Fibroblast of skin of left quadriceps (primary cell): ENCODE measurements around the gene OPRL1.

Source experiments
- DNase-seq, 2 experiments: peaks; one replicate each; pipeline ENCODE4 v3.0.0-alpha.2; 2013; ENCODE audit warnings: low read depth in 2 of 2

Gene OPRL1

DNA sequence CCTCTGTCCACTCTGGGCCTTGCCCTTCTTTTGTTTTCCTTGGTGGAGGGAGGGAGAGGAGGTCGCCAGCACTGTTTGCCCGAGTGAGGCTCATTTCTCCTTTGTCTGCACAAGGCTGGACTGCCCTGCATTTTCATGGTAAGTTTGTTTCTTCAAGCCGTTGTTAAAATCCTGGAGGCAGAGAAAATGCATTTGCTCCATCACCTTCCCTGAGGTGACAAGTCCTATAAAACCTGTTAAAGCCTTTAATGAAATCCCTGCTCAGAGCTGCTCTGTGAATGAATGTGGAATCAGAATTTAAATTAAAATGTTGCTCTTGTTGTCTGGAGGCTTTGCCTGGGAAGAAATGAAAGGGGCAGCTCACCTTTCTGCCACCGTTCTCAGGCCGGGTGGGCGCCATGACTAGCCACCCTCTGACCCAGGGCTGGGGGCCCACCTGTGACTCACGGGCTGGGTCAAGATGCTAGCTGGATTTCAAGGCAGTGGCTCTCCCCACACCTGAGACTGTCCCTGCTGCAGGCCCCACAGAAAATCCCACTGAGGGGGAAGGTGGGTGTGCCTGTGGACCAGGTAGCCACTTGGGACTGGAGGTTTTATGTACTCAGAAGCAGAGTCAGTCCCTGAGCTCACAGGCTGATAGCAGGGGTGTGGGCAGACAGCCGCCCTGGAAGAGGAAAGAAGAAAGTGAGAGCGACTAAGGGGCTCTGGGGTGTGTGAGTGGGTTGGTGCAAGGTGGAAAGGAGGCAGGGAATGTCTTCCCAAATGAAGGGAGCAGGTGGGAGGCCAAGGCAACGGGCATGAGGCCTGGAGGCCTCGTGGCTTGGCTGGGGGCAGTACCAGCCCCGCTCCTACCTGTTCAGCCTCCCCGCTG is 60.4 kb downstream of the OPRL1 start:
- no peak for DNase-seq

DNA sequence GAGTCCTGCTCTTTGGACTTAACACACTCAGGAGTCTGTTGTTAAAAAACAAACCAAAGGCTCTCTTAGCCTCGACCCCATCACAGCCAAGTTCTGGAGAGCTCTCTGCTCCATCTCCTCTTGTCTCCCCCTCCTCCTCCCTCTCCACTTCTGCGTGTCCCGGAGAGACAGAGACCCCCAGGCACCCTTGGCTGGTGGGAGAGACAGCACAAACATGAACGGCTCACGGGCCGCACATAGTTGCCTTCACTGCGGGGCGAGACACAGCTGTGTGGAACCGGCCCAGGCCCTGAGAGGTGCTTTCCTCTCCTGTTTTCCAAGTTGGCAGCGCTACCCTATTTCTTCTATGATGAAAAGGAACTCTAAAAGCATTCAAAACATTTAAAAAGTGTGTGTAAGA is 61.1 kb downstream of the OPRL1 start:
- DNase-seq = no peak

DNA sequence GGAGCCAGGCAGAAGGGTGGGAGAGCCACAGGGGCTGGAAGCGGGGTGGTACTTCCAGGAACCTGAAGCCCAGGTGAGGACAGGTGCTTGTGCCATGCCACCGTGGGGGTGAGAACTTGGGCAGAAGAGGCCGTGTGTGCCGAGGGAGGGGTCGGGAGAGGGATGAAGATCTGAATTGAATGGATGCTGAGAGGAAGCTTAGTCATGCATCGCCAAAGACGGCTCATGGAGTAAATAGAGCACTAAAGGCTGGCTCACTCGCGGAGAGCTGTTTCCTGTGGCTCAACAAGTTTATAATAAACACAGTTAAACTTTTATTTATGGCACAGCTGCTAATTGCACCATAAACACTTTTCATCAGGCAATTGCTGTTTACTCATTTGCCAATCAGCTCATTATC is 62.7 kb downstream of the OPRL1 start:
- DNase-seq = no peak

DNA sequence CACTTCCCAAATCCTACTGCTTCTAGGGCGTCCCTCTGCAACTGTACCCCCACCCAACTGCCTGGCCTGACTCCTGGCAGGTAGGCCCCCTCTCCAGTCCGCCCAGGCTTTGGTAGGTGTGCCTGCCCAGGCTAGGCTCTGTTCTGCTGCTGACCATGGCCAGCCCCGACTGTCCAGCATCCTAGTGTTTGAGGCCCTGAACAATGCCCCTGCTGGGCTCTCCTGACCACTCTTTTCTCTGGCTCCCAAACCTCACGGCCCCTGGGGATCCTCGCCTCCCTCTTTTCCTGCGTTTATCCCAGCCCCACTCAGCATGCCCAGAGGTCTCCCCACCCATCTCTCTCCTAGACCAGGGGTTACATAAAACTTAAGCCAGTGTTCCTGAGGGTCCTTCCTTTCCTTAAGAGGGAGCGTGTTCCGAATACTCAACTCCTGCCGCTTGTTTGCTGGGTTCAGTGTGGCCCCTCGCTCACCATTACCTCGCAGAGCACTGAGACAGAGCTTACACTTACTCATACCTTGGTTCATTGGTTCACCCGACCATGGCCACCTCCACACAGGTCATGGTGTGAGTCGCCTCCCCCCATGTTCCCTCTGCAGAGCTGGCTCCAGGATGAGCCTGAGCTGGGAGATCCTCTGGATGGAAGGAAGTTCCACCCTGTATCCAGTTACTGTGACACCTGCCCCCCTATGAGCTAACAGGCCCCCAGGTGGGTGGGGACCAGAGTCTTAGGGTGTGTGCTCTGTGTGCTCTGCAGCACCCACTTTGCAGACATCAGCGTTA is 63.3 kb downstream of the OPRL1 start:
- DNase-seq = no peak

DNA sequence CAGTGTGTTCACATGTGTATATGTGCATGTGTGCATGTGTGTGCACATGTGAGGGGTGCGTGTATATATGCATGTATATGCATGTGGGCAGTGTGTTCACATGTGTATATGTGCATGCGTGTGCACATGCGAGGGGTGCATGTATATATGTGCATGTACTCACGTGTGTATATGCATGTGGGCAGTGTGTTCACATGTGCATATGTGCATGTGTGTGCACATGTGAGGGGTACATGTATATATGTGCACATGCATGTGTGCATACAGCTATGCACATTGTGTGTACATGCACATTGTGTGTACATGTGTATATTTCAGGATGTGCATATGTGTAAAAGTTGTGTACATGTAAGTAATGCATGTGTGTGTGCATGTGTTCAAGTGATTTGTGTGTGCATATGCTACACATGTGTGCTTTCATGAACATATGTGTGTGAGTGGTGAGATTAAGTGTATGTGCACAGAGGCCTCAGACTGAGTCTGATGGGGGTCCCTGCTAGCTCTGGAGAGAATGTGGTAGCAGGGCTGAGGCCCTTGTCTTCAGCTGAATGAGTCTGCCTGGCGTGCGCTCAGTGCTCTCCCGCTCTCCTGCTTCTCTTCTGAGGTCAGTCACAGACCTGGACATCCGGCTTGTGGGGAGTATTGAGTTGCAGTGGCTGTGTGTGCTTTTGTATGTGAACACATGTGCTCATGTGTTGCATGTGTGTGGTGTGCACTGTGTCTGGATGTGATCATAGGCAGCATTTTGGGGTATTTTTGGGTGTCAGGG is 64.4 kb downstream of the OPRL1 start:
- DNase-seq = no peak

DNA sequence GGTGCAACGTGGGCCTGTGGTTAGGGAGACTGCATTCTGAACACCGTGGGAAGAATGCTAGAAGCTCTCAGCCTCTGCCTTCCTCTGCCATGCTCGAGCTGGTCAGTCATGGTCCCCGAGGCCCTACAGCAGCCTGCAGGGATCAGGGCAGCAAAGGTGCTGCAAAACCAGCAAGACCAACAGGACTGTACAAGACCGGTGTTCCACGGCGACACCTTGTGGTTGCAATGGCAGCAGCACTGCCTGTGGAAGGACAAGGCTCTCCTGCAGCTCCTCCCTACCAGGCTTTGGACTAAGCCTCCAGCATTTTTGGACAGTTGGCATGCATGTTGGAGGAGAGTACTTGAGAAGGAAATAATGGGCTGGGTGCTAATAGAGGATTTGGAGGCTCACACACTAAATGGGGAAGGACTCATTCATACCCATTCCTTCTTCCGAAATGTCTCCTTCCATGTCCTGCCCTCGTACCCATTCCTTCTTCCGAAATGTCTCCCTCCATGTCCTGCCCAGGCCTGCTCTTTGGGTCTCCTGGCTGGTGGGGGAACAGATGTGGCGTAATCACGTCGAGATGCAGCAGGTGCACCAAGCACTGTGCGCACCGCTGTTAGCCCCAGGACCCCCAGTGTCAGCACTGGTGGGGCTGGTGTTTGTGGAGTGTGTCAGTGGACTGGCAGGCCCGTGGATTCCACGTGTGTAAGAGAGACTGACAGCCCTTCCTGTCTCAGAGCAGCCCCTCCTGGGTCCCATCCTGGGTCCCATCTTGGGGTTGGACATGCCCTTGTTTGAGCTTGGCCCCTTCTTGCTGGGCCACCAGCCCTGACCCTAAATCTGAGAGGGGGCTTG is 65.8 kb downstream of the OPRL1 start:
- no peak for DNase-seq

DNA sequence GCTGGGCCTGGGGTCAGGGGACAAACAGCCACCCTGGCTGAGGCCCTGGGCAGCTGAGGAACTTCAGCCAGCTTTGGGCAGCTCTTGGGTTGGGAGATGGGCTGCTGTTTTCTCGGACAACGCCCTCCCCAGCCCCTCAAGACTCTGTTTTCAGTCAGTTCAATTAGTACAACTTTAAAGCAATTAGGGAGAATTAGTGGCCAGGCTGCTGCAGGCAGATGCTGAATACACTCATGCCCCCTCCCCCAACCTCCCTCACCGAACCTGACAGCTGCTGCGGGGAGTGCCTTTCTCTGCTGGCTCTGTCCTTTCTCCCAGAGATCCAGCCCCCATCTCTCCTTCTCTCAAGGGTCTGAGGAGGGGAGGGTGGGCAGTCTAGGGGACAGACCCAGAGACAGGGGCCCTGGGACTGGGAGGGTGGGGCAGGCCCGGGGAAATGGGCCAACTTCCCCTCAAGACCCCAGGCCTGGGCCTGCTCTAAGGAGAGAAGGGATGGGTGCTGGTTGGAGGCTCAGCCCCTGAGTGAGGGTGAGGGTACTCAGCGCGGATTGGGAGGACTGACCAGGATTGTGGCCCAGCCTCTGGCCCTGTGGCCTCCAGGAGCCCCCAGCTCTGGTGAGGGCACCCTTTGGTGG is 66.5 kb downstream of the OPRL1 start:
- no peak for DNase-seq

DNA sequence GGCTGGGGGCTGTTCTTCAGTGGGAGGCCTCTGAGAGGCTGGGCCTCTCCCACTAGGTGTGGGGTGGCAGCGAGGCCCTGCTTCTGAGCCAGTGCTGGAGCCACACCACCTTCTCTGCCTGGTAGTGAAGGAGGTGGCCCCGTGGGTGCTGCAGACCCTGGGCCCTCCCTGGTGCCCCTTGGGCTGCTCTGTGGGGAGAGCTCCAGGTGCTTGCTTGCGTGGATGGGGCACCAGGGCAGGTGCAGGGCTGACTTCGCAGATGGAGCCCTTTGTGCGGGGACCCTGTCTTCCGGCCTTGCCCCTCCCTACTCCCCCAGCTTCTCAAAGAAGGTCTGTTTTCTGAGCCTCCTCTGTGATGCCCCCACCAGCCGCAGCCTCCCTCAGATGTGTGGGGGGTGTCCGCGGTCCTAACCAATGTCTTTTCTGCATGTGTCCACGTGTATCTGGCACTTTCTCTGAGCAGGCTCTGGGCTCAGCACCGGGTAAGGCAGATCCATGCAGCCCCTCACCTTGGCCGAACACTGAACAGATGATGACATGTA is 67.1 kb downstream of the OPRL1 start:
- DNase-seq = no peak

DNA sequence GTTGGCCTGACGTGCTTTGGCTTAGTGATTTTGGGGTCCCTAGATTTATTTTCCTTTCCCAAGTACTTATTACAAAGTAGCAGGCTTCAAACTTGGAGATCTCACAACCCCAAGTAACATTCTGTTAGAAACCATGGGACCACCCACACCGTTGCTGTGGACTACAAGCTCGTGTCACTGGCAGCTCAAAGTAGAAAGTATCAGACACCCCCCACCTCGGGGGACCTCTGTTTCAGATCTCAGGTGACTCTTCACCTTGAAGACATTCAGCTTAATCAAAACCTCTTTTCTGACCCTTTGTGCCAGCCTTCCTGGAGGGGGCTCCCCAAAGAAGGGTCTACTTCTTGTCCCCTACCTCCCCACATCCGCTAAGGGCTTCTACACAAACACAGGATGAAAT is 68.7 kb downstream of the OPRL1 start:
- no peak for DNase-seq

DNA sequence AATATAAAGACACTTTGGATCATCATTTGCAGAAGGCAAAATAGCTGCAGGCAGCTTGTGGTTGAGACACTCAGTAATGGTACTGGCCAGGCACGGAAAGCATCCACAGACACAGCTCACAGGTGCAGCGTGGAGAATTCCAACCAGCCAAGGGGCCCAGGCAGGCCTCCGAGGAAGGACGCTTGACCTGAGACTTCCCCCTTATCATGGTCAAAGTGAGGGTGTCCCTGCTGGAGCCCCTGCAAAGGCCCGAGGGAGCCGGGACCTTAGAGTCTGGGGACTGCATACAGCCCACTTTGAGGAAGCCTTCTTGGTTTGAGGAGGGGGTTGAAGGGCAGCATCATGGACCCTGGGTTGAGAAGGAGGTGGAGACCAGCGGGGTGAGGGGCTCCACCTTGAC is 69.3 kb downstream of the OPRL1 start:
- no peak for DNase-seq

DNA sequence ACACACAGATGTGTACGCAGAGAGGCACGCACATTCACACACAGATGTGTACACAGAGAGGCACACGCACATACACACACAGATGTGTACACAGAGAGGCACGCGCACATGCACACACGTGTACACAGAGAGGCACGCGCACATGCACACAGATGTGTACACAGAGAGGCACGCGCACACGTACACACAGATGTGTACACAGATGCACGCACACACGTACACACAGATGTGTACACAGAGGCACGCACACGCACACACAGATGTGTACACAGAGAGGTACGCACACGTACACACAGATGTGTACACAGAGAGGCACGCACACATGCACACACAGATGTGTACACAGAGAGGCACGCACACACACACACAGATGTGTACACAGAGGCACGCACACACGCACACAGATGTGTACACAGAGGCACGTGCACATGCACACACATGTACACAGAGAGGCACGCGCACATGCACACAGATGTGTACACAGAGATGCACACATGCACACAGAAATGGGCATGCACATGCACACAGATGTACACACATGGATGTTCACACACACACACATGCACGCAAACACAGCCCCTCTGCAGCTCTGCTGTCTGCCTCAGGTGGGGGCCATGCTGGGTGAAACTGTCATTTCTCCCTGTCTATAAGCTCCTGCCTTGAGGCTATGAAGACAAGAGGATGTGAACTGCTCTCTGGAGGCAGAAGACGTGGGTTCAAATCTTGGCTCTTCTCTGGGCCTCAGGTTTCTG is 70.1 kb downstream of the OPRL1 start:
- no peak for DNase-seq
